Caco-2 (cell line): ENCODE measurements around the gene SPRTN. TPM values are rescaled to one million over a fixed set of nuclear protein-coding genes. Genes with fewer than 3 reads are reported as not detected.

Experiments used
- BruUV-seq: library from RNA; stranded (reverse); fragments of 400-500 nt; replicated peaks from 2 replicates; lab custom pipeline; 2021; lab: Mats Ljungman, UMichigan
- CTCF ChIA-PET: fragments of 300-600 bp; sonication (Branson Sonifier 250); formaldehyde crosslinking; loops from one replicate; lab custom pipeline; 2022; ENCODE audit warnings: antibody characterized with exemption; lab: Charles Lee
- POLR2A ChIA-PET: fragments of 300-600 bp; sonication (Branson Sonifier 250); formaldehyde crosslinking; loops from one replicate; lab custom pipeline; 2022; ENCODE audit warnings: antibody characterized with exemption; lab: Charles Lee
- DNase-seq, 2 experiments: peaks; one replicate each; pipeline versions ENCODE4 v3.0.0 to v3.0.0-alpha.2; 2020 to 2022
- H3K27me3 ChIP-seq: replicated peaks from 2 replicates; pipeline ENCODE4 v1.6.0; 2011; ENCODE audit warnings: low read length; ENCODE audit not compliant: control insufficient read depth, insufficient read depth
- H3K36me3 ChIP-seq: 2 replicates; pipeline ENCODE4 v1.5.1; 2011; ENCODE audit warnings: low read length; ENCODE audit not compliant: control insufficient read depth, insufficient read depth
- H3K4me1 ChIP-seq: fragments of 250-450 bp; sonication (Bioruptor Pico); 2 replicates; pipeline ENCODE4 v1.5.1; 2020; ENCODE audit warnings: mild to moderate bottlenecking
- H3K4me3 ChIP-seq: 2 replicates; pipeline ENCODE4 v1.5.1; 2011; ENCODE audit warnings: low read depth, mild to moderate bottlenecking, control low read depth, low read length
- H3K9me3 ChIP-seq: fragments of 250-450 bp; sonication (Bioruptor Pico); 2 replicates; pipeline ENCODE4 v1.5.1; 2020; ENCODE audit warnings: mild to moderate bottlenecking, moderate library complexity
- H3K27ac Mint-ChIP-seq: one replicate; pipeline ENCODE4 v1.8.0; 2022; ENCODE audit warnings: mixed read lengths; ENCODE audit not compliant: unreplicated experiment
- H3K27me3 Mint-ChIP-seq: one replicate; pipeline ENCODE4 v1.8.0; 2022; ENCODE audit warnings: mixed read lengths; ENCODE audit not compliant: insufficient read depth, unreplicated experiment
- H3K36me3 Mint-ChIP-seq: one replicate; pipeline ENCODE4 v1.8.0; 2022; ENCODE audit warnings: mild to moderate bottlenecking, mixed read lengths; ENCODE audit not compliant: insufficient read depth, unreplicated experiment
- H3K4me1 Mint-ChIP-seq: one replicate; pipeline ENCODE4 v1.8.0; 2022; ENCODE audit warnings: low read depth, mixed read lengths; ENCODE audit not compliant: unreplicated experiment
- H3K4me3 Mint-ChIP-seq: one replicate; pipeline ENCODE4 v1.8.0; 2022; ENCODE audit warnings: mild to moderate bottlenecking, moderate library complexity, mixed read lengths; ENCODE audit not compliant: unreplicated experiment
- H3K9me3 Mint-ChIP-seq: one replicate; pipeline ENCODE4 v1.8.0; 2022; ENCODE audit warnings: mixed read lengths; ENCODE audit not compliant: unreplicated experiment
- CTCF ChIP-seq, 2 experiments: fragments of 200-600 bp in 1 of 2; IDR thresholded peaks; 1 replicate in 1 of 2; 2 replicates in 1 of 2; pipeline versions ENCODE4 v1.5.1 to v1.8.0; 2011 to 2022; ENCODE audit warnings: antibody characterized with exemption in 1 of 2, control low read depth in 1 of 2, inconsistent platforms in 1 of 2, low read depth in 1 of 2, low read length in 1 of 2, mild to moderate bottlenecking in 1 of 2, moderate library complexity in 1 of 2; ENCODE audit not compliant: insufficient read depth in 1 of 2, severe bottlenecking in 1 of 2, unreplicated experiment in 1 of 2
- intact Hi-C: fragments of 100-400 bp; cut with micrococcal nuclease; formaldehyde crosslinking; loops from one replicate; pipeline ENCODE4 v1.10.0; 2022; ENCODE audit not compliant: unreplicated experiment
- total RNA-seq: library from RNA; stranded (reverse); gene quantifications from 2 replicates; pipeline ENCODE4 v1.2.3, GENCODE V29; 2022

SPRTN gene
- total RNA-seq, 1 experiment from 2014 or later, result 21.3 TPM

- H3K27ac Mint-ChIP-seq, result no peak overlapping the region
- no peak for TF ChIP-seq CTCF (IDR thresholded peaks at IDR 0.05; ENCODE audit: insufficient read depth in 1 of 2, low read depth in 1 of 2, low read length in 1 of 2, severe bottlenecking in 1 of 2, unreplicated experiment in 1 of 2)
- ChIA-PET CTCF (no interaction called here), POLR2A (no interaction called here)
- intact Hi-C loops, result no loop called here
- no peaks in the 10 kb centered on the region for H3K4me1 Mint-ChIP-seq
- H3K4me3 Mint-ChIP-seq, result no peak overlapping the region
- no peaks in the 10 kb centered on the region for H3K36me3 Mint-ChIP-seq
- H3K27me3 Mint-ChIP-seq, result no peaks in the 10 kb centered on the region
- no peaks in the 10 kb centered on the region for H3K36me3 ChIP-seq
- H3K9me3 ChIP-seq, result no peaks in the 10 kb centered on the region
- no peaks in the 10 kb centered on the region for H3K27me3 ChIP-seq
- BruUV-seq, result no TSS peak
- no peaks in the 10 kb centered on the region for H3K4me1 ChIP-seq
- H3K4me3 ChIP-seq, result no peak overlapping the region
- DNase-seq, result no peak
- no peaks in the 10 kb centered on the region for H3K9me3 Mint-ChIP-seq
Observed at GRCh38 chr1:231312432-231312788, 25.7 kb upstream of the SPRTN start.

- H3K9me3 ChIP-seq, result no peaks in the 10 kb centered on the region; the same call in 1 of the 2 replicates
- H3K4me1 ChIP-seq, result no peaks in the 10 kb centered on the region
- intact Hi-C loops, result no loop called here
- POLR2A ChIA-PET, result no interaction called here
- H3K27me3 ChIP-seq, result no peaks in the 10 kb centered on the region
- no peak for DNase-seq
- CTCF ChIA-PET, result no interaction called here
- Mint-ChIP-seq H3K4me3 (no peak overlapping the region), H3K9me3 (no peaks in the 10 kb centered on the region), H3K27ac (no peak overlapping the region), H3K4me1 (no peaks in the 10 kb centered on the region), H3K36me3 (no peaks in the 10 kb centered on the region), H3K27me3 (no peaks in the 10 kb centered on the region)
- H3K4me3 ChIP-seq, result no peak overlapping the region
- BruUV-seq, result no TSS peak
- TF ChIP-seq CTCF (IDR thresholded peaks at IDR 0.05; ENCODE audit: insufficient read depth in 1 of 2, low read depth in 1 of 2, low read length in 1 of 2, severe bottlenecking in 1 of 2, unreplicated experiment in 1 of 2), result no peak
- H3K36me3 ChIP-seq, result no peaks in the 10 kb centered on the region
Observed at GRCh38 chr1:231313661-231314060, 24.4 kb upstream of the SPRTN start.

GRCh38 chr1:231315887-231316286 is 22.2 kb upstream of the SPRTN start:
- Histone ChIP-seq H3K4me1 (no peaks in the 10 kb centered on the region), H3K4me3 (no peak overlapping the region), H3K27me3 (no peaks in the 10 kb centered on the region), H3K36me3 (no peaks in the 10 kb centered on the region), H3K9me3 (no peaks in the 10 kb centered on the region; the same call in 1 of the 2 replicates)
- BruUV-seq, result no TSS peak
- Mint-ChIP-seq H3K9me3 (no peaks in the 10 kb centered on the region), H3K4me3 (no peak overlapping the region), H3K4me1 (no peaks in the 10 kb centered on the region), H3K27ac (no peak overlapping the region), H3K36me3 (no peaks in the 10 kb centered on the region), H3K27me3 (no peaks in the 10 kb centered on the region)
- peak; percentile 35 to 37 for TF ChIP-seq CTCF (IDR thresholded peaks at IDR 0.05; ENCODE audit: insufficient read depth in 1 of 2, low read depth in 1 of 2, low read length in 1 of 2, severe bottlenecking in 1 of 2, unreplicated experiment in 1 of 2)
- DNase-seq, result peak; percentile 37 to 39
- intact Hi-C loops, result no loop called here
- POLR2A ChIA-PET, result no interaction called here
- CTCF ChIA-PET, result interaction anchor here (0.6 kb wide), 1 partner anchor 99 kb away, joined by 3 read pairs; no protein-coding TSS in a partner anchor
